Uterus (tissue), 2 donors: ENCODE data around the gene SUDS3.

ENCODE experiments used
- POLR2A ChIP-seq, 2 donors: fragments of 450-650 bp; IDR thresholded peaks; one replicate each; pipeline ENCODE4 v1.6.1; 2016; ENCODE audit warnings: antibody characterized with exemption in 2 of 2, mild to moderate bottlenecking in 1 of 2, moderate library complexity in 1 of 2
- TF ChIP-seq, protein P1 (sequence below), 4 experiments: fragments of 200-600 bp in 2 of 4; fragments of 450-650 bp in 2 of 4; sonication (generic) in 2 of 4; IDR thresholded peaks; one replicate each; pipeline ENCODE4 v1.5.1; 2016 to 2019; ENCODE audit warnings: antibody characterized with exemption in 4 of 4, mild to moderate bottlenecking in 2 of 4, moderate library complexity in 1 of 4

DNA sequence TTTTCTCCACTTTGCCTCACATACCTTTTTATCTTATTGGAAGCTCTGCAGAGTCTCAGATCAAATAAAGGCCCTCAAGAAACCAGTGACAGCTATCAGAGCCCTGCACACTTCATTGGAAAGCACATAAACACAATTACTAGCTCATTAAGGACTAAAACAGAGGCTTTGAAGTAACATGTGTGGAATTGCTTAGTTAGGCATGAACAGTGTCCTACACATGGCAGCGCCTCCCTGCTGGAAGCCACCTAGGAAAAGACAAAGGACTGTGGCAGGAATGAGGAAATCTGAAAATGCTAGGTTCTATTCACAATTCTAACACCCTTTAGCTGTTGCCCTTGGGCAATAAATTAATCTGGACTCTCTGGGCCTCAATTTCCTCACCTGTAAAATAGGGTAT lies 89.4 kb downstream of the SUDS3 start:
- TF ChIP-seq, protein P1, sequence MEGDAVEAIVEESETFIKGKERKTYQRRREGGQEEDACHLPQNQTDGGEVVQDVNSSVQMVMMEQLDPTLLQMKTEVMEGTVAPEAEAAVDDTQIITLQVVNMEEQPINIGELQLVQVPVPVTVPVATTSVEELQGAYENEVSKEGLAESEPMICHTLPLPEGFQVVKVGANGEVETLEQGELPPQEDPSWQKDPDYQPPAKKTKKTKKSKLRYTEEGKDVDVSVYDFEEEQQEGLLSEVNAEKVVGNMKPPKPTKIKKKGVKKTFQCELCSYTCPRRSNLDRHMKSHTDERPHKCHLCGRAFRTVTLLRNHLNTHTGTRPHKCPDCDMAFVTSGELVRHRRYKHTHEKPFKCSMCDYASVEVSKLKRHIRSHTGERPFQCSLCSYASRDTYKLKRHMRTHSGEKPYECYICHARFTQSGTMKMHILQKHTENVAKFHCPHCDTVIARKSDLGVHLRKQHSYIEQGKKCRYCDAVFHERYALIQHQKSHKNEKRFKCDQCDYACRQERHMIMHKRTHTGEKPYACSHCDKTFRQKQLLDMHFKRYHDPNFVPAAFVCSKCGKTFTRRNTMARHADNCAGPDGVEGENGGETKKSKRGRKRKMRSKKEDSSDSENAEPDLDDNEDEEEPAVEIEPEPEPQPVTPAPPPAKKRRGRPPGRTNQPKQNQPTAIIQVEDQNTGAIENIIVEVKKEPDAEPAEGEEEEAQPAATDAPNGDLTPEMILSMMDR (IDR thresholded peaks at IDR 0.05), result no peak
- TF ChIP-seq POLR2A (IDR thresholded peaks at IDR 0.05), result no peak
